Panc1 (cell line): ENCODE results near the gene CFAP298.

Experiments
- POLR2AphosphoS5 ChIP-seq: IDR thresholded peaks from 2 replicates; pipeline ENCODE4 v1.6.1; 2012; ENCODE audit warnings: mild to moderate bottlenecking, low read depth, low read length, moderate library complexity
- TCF7L2 ChIP-seq: IDR thresholded peaks from 2 replicates; pipeline ENCODE4 v1.6.1; 2011; ENCODE audit warnings: mild to moderate bottlenecking, low read depth, low read length, inconsistent platforms
- TF ChIP-seq, protein P1 (sequence below): fragments of 450-650 bp; IDR thresholded peaks from 2 replicates; pipeline ENCODE4 v1.5.1; 2017; ENCODE audit warnings: mild to moderate bottlenecking
- TF ChIP-seq, protein P2 (sequence below), 2 experiments: IDR thresholded peaks; 2 replicates each; pipeline ENCODE4 v1.6.1; 2011 to 2012; ENCODE audit warnings: low read depth in 2 of 2, control low read depth in 1 of 2, low read length in 1 of 2, mild to moderate bottlenecking in 1 of 2, moderate library complexity in 1 of 2; ENCODE audit not compliant: insufficient read depth in 1 of 2

DNA sequence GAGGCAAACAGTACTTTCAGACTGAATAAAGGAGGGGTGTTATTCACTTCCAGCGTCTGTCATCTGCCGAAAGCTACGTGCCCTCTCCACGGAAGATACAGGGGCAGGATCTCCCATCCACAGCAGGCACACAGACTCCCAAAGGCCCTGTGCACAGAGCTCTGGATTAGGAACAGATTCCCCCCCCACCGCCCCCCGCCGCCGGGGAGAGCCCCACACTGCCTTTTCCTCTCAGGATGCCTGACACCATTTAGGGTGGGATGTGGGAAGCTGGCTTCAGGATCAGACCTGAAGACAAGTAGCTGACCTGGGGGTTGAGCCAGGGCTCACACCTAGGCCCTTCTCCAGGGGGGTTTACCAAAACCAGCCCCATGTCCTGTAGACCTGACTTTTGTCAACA is 18.5 kb downstream of the CFAP298 start:
- TF ChIP-seq, protein P1, sequence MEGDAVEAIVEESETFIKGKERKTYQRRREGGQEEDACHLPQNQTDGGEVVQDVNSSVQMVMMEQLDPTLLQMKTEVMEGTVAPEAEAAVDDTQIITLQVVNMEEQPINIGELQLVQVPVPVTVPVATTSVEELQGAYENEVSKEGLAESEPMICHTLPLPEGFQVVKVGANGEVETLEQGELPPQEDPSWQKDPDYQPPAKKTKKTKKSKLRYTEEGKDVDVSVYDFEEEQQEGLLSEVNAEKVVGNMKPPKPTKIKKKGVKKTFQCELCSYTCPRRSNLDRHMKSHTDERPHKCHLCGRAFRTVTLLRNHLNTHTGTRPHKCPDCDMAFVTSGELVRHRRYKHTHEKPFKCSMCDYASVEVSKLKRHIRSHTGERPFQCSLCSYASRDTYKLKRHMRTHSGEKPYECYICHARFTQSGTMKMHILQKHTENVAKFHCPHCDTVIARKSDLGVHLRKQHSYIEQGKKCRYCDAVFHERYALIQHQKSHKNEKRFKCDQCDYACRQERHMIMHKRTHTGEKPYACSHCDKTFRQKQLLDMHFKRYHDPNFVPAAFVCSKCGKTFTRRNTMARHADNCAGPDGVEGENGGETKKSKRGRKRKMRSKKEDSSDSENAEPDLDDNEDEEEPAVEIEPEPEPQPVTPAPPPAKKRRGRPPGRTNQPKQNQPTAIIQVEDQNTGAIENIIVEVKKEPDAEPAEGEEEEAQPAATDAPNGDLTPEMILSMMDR, result no peak
- TF ChIP-seq, protein P2, sequence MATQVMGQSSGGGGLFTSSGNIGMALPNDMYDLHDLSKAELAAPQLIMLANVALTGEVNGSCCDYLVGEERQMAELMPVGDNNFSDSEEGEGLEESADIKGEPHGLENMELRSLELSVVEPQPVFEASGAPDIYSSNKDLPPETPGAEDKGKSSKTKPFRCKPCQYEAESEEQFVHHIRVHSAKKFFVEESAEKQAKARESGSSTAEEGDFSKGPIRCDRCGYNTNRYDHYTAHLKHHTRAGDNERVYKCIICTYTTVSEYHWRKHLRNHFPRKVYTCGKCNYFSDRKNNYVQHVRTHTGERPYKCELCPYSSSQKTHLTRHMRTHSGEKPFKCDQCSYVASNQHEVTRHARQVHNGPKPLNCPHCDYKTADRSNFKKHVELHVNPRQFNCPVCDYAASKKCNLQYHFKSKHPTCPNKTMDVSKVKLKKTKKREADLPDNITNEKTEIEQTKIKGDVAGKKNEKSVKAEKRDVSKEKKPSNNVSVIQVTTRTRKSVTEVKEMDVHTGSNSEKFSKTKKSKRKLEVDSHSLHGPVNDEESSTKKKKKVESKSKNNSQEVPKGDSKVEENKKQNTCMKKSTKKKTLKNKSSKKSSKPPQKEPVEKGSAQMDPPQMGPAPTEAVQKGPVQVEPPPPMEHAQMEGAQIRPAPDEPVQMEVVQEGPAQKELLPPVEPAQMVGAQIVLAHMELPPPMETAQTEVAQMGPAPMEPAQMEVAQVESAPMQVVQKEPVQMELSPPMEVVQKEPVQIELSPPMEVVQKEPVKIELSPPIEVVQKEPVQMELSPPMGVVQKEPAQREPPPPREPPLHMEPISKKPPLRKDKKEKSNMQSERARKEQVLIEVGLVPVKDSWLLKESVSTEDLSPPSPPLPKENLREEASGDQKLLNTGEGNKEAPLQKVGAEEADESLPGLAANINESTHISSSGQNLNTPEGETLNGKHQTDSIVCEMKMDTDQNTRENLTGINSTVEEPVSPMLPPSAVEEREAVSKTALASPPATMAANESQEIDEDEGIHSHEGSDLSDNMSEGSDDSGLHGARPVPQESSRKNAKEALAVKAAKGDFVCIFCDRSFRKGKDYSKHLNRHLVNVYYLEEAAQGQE (IDR thresholded peaks at IDR 0.05; ENCODE audit: insufficient read depth in 1 of 2, low read depth in 2 of 2, low read length in 1 of 2), result no peak
- TF ChIP-seq POLR2AphosphoS5 (no peak), TCF7L2 (no peak)
